Measurements from ENCODE around the gene WNT10A. TPM values are rescaled to one million over a fixed set of nuclear protein-coding genes. Genes with fewer than 3 reads are reported as not detected.

The WNT10A gene
- total and polyA plus RNA-seq, 9 of the 15 experiments (the other 6 are each of a cell fraction or from before 2014, with no cell fraction given): not detected

- FAIRE-seq (no peak), ATAC-seq (no peak), DNase-seq (ENCODE audit: extremely low read depth in 1 of 4, low spot score in 3 of 4) (no peak)
- ChIA-PET POLR2A (no interaction called here), CTCF (ENCODE audit: low intra/inter-chr PET ratio) (no interaction called here)
- no peaks in the 10 kb centered on the region for H3K9me1 ChIP-seq (ENCODE audit: control insufficient read depth, insufficient read depth, low read length)
- H3K4me2 ChIP-seq (ENCODE audit: insufficient read depth, low read length): no peak overlapping the region
- no TSS peak for BruUV-seq (replicated peaks)
- H3K4me1 ChIP-seq (replicated peaks in 1 of 2; ENCODE audit: control insufficient read depth in 2 of 2, insufficient read depth in 2 of 2, low read length in 2 of 2): peaks cover 0 to 33% of the 10 kb centered on the region in 2 experiments; a peak in 2 of 5 replicates
- H3K9me3 ChIP-seq (replicated peaks; ENCODE audit: control insufficient read depth, insufficient read depth, low read depth, low read length): no peaks in the 10 kb centered on the region
- H3K36me3 ChIP-seq (ENCODE audit: control insufficient read depth, insufficient read depth, low read length): no peaks in the 10 kb centered on the region
- H2AFZ ChIP-seq (ENCODE audit: low read depth, low read length): no peak overlapping the region
- in situ Hi-C loops (cut with MboI): no loop called here
- no peak overlapping the region for H3K4me3 ChIP-seq
- H3K27ac ChIP-seq (ENCODE audit: extremely low read depth, low read depth, low read length): no peak overlapping the region
- H3K9ac ChIP-seq (ENCODE audit: insufficient read depth in 1 of 2, low read depth in 2 of 2, low read length in 2 of 2): no peak overlapping the region
- intact Hi-C loops (cut with micrococcal nuclease): no loop called here
- 0 out of 2 replicates have a peak, but pooled peaks cover 6% of the 10 kb centered on the region for H4K20me1 ChIP-seq (replicated peaks; ENCODE audit: control insufficient read depth, insufficient read depth, low read length)
- WGBS (ENCODE audit: insufficient coverage, low coverage, missing lambda C conversion rate): 2% methylated on average over 8 of the region's 12 CpGs
- TF ChIP-seq KHSRP (IDR thresholded peaks at IDR 0.05) (no peak), ZNF707 (CRISPR knock-in tag; conservative IDR thresholded peaks at IDR 0.05) (no peak), GTF2B (IDR thresholded peaks at IDR 0.05; ENCODE audit: extremely low read depth, insufficient read length) (no peak), TCF3 (CRISPR knock-in tag; IDR thresholded peaks at IDR 0.05) (no peak), ZNF174 (CRISPR knock-in tag; IDR thresholded peaks at IDR 0.05) (no peak), ATF3 (IDR thresholded peaks at IDR 0.05) (no peak), ATF3 (CRISPR knock-in tag; conservative IDR thresholded peaks at IDR 0.05) (no peak), HMG20A (CRISPR knock-in tag; conservative IDR thresholded peaks at IDR 0.05) (no peak)
- no peaks in the 10 kb centered on the region for H3K79me2 ChIP-seq (ENCODE audit: control insufficient read depth, insufficient read depth, low read length)
- H3K27me3 ChIP-seq (ENCODE audit: control insufficient read depth in 2 of 2, insufficient read depth in 2 of 2, low read length in 2 of 2): peaks cover 2 to 57% of the 10 kb centered on the region in 2 experiments; a peak in 4 of 5 replicates
Observed at GRCh38 chr2:218894151-218894879, 13.7 kb downstream of the WNT10A start.

Data from K562 (cell line).